Liver (tissue), 9 donors: ENCODE results near the gene PHOSPHO1. TPM values are rescaled to one million over a fixed set of nuclear protein-coding genes. Genes with fewer than 3 reads are reported as not detected.
"Not testable (repeated sequence)": the region's sequence is repeated elsewhere in the genome, so short reads cannot be mapped to it uniquely, and the experiment has no call there.

Experiments used
- DNase-seq: peaks from one replicate; pipeline ENCODE4 v3.0.0-alpha.2; 2017; ENCODE audit warnings: low spot score
- H3K27ac ChIP-seq, 2 donors: one replicate each; pipeline ENCODE4 v1.7.0; 2013; ENCODE audit warnings: inconsistent platforms in 2 of 2, low read length in 2 of 2, control low read depth in 1 of 2, low read depth in 1 of 2, mild to moderate bottlenecking in 1 of 2
- H3K27me3 ChIP-seq, 4 donors: one replicate each; pipeline versions ENCODE4 v1.6.1 to v1.7.0; 2013; ENCODE audit warnings: low read length in 3 of 4, inconsistent platforms in 1 of 4, mild to moderate bottlenecking in 1 of 4, moderate library complexity in 1 of 4; ENCODE audit not compliant: control insufficient read depth in 4 of 4, insufficient read depth in 4 of 4
- H3K36me3 ChIP-seq, 4 donors: one replicate each; pipeline versions ENCODE4 v1.6.1 to v1.7.0; 2013; ENCODE audit warnings: low read length in 3 of 4, mild to moderate bottlenecking in 3 of 4, low read depth in 1 of 4, moderate library complexity in 1 of 4; ENCODE audit not compliant: control insufficient read depth in 4 of 4, insufficient read depth in 3 of 4
- H3K4me1 ChIP-seq, 4 donors: one replicate each; pipeline versions ENCODE4 v1.6.1 to v1.7.0; 2013; ENCODE audit warnings: low read length in 3 of 4, mild to moderate bottlenecking in 3 of 4, moderate library complexity in 1 of 4; ENCODE audit not compliant: control insufficient read depth in 4 of 4, insufficient read depth in 4 of 4
- H3K4me3 ChIP-seq, 3 donors: one replicate each; pipeline versions ENCODE4 v1.6.1 to v1.7.0; 2013; ENCODE audit warnings: low read length in 3 of 3, control low read depth in 1 of 3, low read depth in 1 of 3, mild to moderate bottlenecking in 1 of 3
- H3K9ac ChIP-seq, 2 donors: one replicate each; pipeline ENCODE4 v1.7.0; 2013; ENCODE audit warnings: low read length in 2 of 2, mild to moderate bottlenecking in 2 of 2, moderate library complexity in 2 of 2, control low read depth in 1 of 2, low read depth in 1 of 2
- H3K9me3 ChIP-seq, 4 donors: one replicate each; pipeline versions ENCODE4 v1.6.1 to v1.7.0; 2013; ENCODE audit warnings: low read length in 3 of 4; ENCODE audit not compliant: control insufficient read depth in 4 of 4
- ATF3 ChIP-seq: IDR thresholded peaks from 2 replicates; pipeline ENCODE4 v1.6.1; 2016; ENCODE audit warnings: antibody characterized with exemption
- CTCF ChIP-seq: fragments of 150-350 bp; IDR thresholded peaks from 2 replicates; pipeline ENCODE4 v1.5.1; 2017; ENCODE audit warnings: improper control_type of control experiment, low read depth, low read length; ENCODE audit not compliant: missing input control
- EGR1 ChIP-seq, 2 donors: IDR thresholded peaks; 2 replicates each; pipeline ENCODE4 v1.6.1; 2016 to 2018; ENCODE audit warnings: antibody characterized with exemption in 2 of 2, low read depth in 2 of 2
- FOXA1 ChIP-seq: IDR thresholded peaks from 2 replicates; pipeline ENCODE4 v1.6.1; 2016; ENCODE audit warnings: antibody characterized with exemption
- FOXA2 ChIP-seq: IDR thresholded peaks from 2 replicates; pipeline ENCODE4 v1.6.1; 2016; ENCODE audit warnings: antibody characterized with exemption
- GABPA ChIP-seq, 2 donors: IDR thresholded peaks in 1 of 2; conservative IDR thresholded peaks in 1 of 2; 2 replicates each; pipeline ENCODE4 v1.6.1; 2016; ENCODE audit warnings: antibody characterized with exemption in 2 of 2, mild to moderate bottlenecking in 1 of 2, moderate library complexity in 1 of 2
- HNF4A ChIP-seq, 2 donors: conservative IDR thresholded peaks; 2 replicates each; pipeline ENCODE4 v1.6.1; 2016; ENCODE audit warnings: antibody characterized with exemption in 2 of 2, mild to moderate bottlenecking in 2 of 2
- HNF4G ChIP-seq: IDR thresholded peaks from 2 replicates; pipeline ENCODE4 v1.6.1; 2016; ENCODE audit warnings: antibody characterized with exemption
- JUND ChIP-seq, 2 donors: IDR thresholded peaks; 2 replicates each; pipeline ENCODE4 v1.6.1; 2016; ENCODE audit warnings: antibody characterized with exemption in 2 of 2
- MAX ChIP-seq: IDR thresholded peaks from 2 replicates; pipeline ENCODE4 v1.6.1; 2016; ENCODE audit warnings: antibody characterized with exemption
- NR2F2 ChIP-seq: IDR thresholded peaks from 2 replicates; pipeline ENCODE4 v1.6.1; 2016; ENCODE audit warnings: antibody characterized with exemption
- RAD21 ChIP-seq, 2 donors: IDR thresholded peaks; 2 replicates each; pipeline ENCODE4 v1.6.1; 2016; ENCODE audit warnings: antibody characterized with exemption in 2 of 2, mild to moderate bottlenecking in 2 of 2
- REST ChIP-seq: IDR thresholded peaks from 2 replicates; pipeline ENCODE4 v1.6.1; 2016; ENCODE audit warnings: antibody characterized with exemption, mild to moderate bottlenecking
- SP1 ChIP-seq: IDR thresholded peaks from 2 replicates; pipeline ENCODE4 v1.6.1; 2018; ENCODE audit warnings: antibody characterized with exemption, mild to moderate bottlenecking
- TAF1 ChIP-seq: conservative IDR thresholded peaks from 2 replicates; pipeline ENCODE4 v1.6.1; 2016; ENCODE audit warnings: antibody characterized with exemption, mild to moderate bottlenecking
- YY1 ChIP-seq: IDR thresholded peaks from 2 replicates; pipeline ENCODE4 v1.6.1; 2016; ENCODE audit warnings: antibody characterized with exemption, mild to moderate bottlenecking
- ZBTB33 ChIP-seq: IDR thresholded peaks from 2 replicates; pipeline ENCODE4 v1.6.1; 2016; ENCODE audit warnings: antibody characterized with exemption
- WGBS: extraction: QIAGEN DNeasy Blood & Tissue Kit; methylation state at CpG from one replicate; pipeline ENCODE4 v1.1.7; 2013; 5-methylcytosine and 5-hydroxymethylcytosine counted together
- polyA plus RNA-seq, 2 donors: library from polyadenylated mRNA; stranded (reverse) in 1 of 2; unstranded in 1 of 2; fragments of 200-250 nt in 1 of 2; fragments of >200 nt in 1 of 2; fragmentation: Nextera tagmentation in 1 of 2; extraction: Ambion mirVana in 1 of 2; gene quantifications; one replicate each; pipeline versions ENCODE4 v1.2.1 to v1.2.3, GENCODE V29; 2013 to 2015
- total RNA-seq, 2 donors: library from RNA; depleted of rRNA; stranded (reverse); fragments of >200 nt; gene quantifications; one replicate each; pipeline ENCODE4 v1.2.3, GENCODE V29; 2014
- donor health status: healthy.
- donor health status: healthy.
- donor health status: healthy.
- donor health status: healthy.
- donor health status: healthy.

The PHOSPHO1 gene
- total and polyA plus RNA-seq, 4 donors = 0.22 to 99.4 (median 0.40) TPM

- TF ChIP-seq ZBTB33 (no peak), HNF4A (conservative IDR thresholded peaks at IDR 0.05) (no peak), RAD21 (IDR thresholded peaks at IDR 0.05) (no peak)
These were observed 47.1 kb upstream of the PHOSPHO1 start (continued) for GRCh38 chr17:49277638-49278037.

- not testable (repeated sequence) for H3K9me3 ChIP-seq, H3K36me3 ChIP-seq, H3K4me1 ChIP-seq, H3K27ac ChIP-seq, H3K27me3 ChIP-seq, H3K4me3 ChIP-seq, DNase-seq, H3K9ac ChIP-seq
- WGBS = 96% methylated on average over 12 of the region's 12 CpGs
These were observed 45.4 kb upstream of the PHOSPHO1 start for GRCh38 chr17:49275981-49276380.

GRCh38 chr17:49269356-49269755, 38.8 kb upstream of the PHOSPHO1 start:
- H3K27me3 ChIP-seq = no peaks in the 10 kb centered on the region
- H3K9ac ChIP-seq = no peak overlapping the region
- WGBS = 86% methylated on average over 5 of the region's 5 CpGs
- DNase-seq = no peak
- no peaks in the 10 kb centered on the region for H3K36me3 ChIP-seq
- no peaks in the 10 kb centered on the region for H3K9me3 ChIP-seq
- no peak overlapping the region for H3K4me3 ChIP-seq
- no peak overlapping the region for H3K27ac ChIP-seq
- no peak for TF ChIP-seq EGR1 (IDR thresholded peaks at IDR 0.05; ENCODE audit: low read depth in 2 of 2)
- no peak for TF ChIP-seq SP1
- TF ChIP-seq YY1 = no peak
- no peak for TF ChIP-seq FOXA2
- TF ChIP-seq TAF1 = no peak
- TF ChIP-seq CTCF = no peak
- no peak for TF ChIP-seq GABPA (IDR thresholded peaks at IDR 0.05 in 1 of 2, conservative IDR thresholded peaks at IDR 0.05 in 1 of 2)
- TF ChIP-seq JUND (IDR thresholded peaks at IDR 0.05) = no peak
- TF ChIP-seq HNF4G = no peak
- no peak for TF ChIP-seq REST
- TF ChIP-seq NR2F2 = no peak
- TF ChIP-seq ZBTB33 = no peak
- no peak for TF ChIP-seq ATF3
- TF ChIP-seq FOXA1 = no peak
- no peak for TF ChIP-seq MAX
- no peak for TF ChIP-seq HNF4A (conservative IDR thresholded peaks at IDR 0.05)
- no peak for TF ChIP-seq RAD21 (IDR thresholded peaks at IDR 0.05)
- no peaks in the 10 kb centered on the region for H3K4me1 ChIP-seq
